Ramos (cell line): ENCODE measurements around the gene CLDND2.

Source experiments
- in situ Hi-C: fragments of 300-500 bp; cut with MboI; formaldehyde crosslinking; loops from one replicate; pipeline ENCODE4 v1.14.3; 2022; ENCODE audit warnings: low sequenced_read_pairs; ENCODE audit not compliant: unreplicated experiment

CLDND2 gene

GRCh38 chr19:51357952-51358351 is 10.9 kb downstream of the CLDND2 start:
- in situ Hi-C loops, result no loop called here

- in situ Hi-C loops, result no loop called here
Observed at GRCh38 chr19:51356159-51356801, 12.5 kb downstream of the CLDND2 start.

DNA sequence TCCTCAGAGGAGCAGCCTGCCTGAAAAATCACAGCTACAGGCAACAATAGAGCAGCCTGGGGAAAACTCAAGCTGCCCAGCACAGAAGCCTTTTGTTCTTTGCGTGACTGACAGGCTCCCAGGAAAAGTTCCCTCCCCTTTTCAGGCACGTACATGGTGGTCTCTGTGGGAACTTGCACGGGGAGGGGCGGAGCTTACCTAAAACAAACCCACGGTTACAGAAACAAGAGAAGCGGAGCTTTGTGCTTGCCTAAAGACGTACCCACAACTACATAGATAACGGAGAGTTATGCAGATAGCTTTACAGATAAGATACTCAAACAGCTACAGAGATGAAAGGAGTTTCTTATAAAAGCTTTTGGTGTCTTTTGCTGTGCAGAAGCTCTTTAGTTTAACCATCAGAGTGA is 14.1 kb downstream of the CLDND2 start:
- in situ Hi-C loops, result no loop called here

DNA sequence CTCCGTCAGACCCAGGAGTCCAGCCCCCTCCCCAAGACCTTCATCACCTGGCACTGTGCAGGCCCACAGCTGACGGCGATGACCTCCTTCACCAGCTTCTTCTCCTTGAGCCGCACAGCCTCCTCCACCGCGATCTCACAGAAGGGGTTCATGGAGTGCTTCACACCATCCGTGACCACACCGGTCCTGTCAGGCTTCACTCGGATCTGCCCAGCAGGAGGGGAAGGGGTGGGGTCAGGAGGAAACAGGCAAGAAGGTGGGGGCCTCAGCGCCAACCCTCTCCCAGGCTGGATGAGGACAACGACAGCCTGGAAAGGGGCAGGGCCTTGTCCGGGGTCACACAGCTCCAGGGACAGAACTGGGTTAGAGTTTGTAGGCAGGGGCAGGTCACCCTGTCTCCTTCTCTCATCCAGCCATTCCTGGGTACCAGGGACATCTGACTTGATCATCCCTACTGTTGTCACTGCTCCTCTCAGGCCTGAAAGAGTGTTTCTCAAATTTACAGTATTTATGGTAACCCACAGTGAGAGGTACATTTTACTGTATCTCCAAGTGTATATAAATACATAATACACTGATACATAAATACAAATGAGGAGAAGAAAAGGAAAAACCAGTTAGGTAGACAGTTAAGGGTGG is 14.6 kb downstream of the CLDND2 start:
- in situ Hi-C loops, result no loop called here

GRCh38 chr19:51352783-51353360 is 15.9 kb downstream of the CLDND2 start:
- in situ Hi-C loops, result no loop called here

DNA sequence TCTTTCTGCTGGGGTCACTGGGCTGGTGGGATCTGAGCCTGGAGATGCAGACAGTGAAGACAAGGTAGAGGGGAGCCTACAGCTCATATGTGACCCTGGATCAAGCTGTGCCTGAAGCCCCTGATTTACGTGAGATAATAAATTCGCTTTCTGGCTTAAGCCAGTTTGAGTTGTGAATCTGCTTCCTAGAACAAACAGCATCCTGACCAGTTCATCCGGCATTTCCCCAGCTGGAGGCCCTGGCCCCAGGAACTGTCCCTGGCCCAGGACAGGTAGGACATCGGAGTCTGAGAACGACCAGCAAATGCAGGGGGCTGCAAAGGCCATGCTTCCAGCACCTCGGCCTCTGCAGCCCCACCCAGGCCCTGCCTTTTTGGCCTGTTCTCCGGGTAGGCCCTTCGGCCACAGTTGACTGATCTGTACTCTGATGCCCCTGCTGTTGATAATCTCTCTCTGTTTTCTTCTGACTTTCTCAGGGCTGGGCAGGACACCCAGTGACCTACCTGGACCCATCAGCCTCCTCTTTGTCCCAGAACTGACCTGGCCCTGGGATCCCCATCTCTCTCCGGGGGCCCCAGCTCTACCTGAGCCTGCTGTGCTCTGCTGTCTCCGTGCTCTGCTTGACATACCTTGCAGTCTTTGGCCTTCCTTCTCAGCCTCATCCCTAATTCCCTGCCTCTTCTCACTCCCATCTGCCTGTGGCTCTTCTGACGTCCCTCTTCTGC is 17.4 kb downstream of the CLDND2 start:
- in situ Hi-C loops, result no loop called here

DNA sequence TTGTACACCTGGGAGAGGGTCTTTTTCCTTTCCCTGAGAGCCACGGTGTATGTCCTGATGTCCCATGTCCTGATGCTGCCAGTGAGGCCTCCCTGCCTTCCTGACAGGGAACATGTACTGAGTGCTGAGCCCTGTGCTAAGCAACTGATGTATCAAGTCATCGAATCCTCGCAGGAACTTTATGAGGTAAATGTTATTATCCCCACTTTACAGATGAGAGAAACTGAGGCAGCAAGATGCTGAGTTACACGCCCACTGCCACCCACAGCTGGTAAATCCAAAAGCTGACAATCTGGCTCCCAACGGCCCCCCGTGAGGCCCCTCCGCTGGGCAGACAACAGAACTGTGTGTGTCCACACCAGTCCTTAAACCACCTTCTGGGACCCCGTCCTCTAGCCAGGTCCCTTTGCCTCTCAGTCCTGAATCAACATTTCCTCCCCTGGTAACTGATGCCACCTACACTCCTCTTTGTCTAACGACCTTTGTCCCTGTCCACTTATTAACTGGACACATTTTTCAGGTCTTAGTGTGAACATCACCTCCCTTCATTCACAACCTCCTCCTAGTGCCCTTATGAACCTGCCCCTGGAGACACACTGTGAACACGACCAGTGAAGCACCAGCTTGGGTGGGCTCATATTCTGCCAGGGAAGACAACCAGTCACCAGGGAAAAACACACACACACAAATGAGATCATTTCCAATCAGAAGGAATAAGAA is 21.4 kb downstream of the CLDND2 start:
- in situ Hi-C loops, result no loop called here

DNA sequence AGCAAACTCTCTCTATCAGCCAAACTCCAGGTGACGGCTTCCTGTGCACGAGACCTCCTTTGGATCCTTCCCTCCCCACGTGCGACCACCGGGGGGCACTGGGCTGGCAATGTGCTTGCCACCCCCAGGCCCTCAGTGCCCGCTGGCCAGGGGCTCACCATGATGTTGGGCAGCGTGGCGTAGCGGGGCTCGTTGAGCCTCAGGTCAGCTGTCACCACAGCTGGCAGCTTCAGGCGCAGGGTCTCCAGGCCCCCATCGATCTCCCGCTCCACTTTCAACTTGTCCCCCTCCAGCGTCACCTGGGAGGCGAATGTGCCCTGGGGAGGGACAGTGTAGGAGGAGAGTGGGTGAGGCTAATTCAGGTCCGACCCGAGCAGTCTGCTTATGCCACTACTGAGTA is 22.1 kb downstream of the CLDND2 start:
- in situ Hi-C loops, result no loop called here

DNA sequence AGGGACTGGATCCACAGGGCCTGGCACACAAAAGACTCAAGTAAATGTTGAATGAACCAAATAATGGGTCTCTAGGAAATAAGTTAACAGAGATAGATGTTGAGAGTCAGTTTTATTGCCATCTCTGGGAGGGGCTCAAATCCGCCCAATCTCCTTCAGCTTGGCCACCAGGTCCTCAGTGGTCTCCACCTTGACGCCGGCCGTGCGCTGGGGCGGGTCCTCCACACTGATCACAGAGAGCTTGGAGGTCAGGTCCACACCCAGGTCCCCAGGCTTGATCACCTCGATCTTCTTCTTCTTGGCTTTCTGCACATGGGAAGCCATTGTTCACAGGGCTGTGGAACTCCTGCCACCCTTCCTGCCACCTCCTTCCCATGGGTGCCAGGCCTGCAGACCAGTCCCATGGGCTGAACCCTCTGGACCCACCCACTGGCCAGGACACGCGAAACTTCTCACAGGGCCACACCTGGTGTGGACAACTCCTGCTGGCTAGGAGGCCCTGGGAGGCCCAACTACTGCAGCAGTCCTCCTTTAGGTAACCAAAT is 23.7 kb downstream of the CLDND2 start:
- in situ Hi-C loops, result no loop called here

DNA sequence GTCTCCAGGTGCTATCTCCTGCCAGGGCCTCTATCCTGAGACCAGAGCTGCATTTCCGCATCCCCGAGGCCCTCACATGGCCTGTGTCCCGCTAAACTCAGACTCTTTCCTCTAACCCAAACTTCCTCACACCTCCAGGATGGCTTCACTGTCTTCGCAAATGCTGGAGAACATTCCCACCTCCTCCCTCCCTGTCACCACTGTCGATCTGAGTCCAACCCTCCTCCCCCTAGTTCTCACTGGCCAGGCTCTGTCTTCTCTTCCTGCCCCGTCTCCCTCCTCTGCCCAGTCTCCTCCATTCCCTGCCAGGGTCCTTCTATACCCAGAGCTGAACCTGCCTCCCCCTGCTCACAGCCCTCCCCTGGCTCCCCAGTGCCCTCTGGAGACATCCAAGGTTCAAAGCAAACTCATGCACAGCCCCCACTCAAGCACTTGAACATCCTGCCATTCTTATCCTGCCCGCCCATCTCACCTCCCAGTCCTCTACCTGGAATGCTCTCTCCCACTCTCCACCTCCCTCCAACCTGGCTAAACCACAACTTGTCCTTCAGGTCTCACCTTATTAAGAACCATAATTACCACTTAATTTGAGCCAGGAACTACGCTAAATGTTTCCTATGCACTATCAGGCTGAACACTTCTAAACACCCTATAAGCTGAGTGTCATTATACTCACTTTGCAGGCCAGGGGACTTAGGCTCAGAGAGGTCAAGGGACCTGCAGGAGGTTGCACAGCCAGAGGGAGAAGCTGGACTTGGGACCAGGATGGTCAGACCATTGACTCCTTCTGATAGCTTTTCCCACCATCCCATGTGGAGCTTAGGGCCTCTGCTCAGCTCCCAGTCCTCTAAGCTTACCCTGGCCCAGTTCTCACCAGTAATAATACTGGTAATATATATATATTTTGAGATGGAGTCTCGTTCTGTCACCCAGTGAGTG is 25.9 kb downstream of the CLDND2 start:
- in situ Hi-C loops, result no loop called here

- in situ Hi-C loops, result no loop called here
Observed at GRCh38 chr19:51341976-51342580, 26.7 kb downstream of the CLDND2 start, which contains the start of gene VSIG10L. TSS of gene VSIG10L (minus strand) at chr19:51342139. CDS start at chr19:51342124, 15 bp downstream.

DNA sequence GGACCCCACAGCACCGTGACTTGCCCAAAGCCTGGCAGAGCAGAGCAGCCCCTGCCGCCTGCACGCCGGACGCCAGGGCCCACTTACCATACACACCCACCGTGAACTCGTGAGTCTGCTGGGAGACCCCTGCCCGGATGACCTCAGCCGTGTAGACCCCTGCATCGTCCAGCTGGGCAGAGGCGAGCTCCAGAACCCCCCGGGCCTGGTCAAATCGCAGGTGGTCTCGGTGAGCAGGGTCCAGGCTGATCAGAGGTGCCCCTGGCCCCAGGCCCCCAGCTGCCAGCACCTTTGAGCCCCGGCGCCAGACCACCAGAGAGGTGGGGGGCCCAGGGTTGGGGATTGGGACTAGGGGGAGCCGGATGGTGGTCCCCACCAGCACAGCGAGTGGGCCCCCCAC is 27.7 kb downstream of the CLDND2 start:
- in situ Hi-C loops, result no loop called here

DNA sequence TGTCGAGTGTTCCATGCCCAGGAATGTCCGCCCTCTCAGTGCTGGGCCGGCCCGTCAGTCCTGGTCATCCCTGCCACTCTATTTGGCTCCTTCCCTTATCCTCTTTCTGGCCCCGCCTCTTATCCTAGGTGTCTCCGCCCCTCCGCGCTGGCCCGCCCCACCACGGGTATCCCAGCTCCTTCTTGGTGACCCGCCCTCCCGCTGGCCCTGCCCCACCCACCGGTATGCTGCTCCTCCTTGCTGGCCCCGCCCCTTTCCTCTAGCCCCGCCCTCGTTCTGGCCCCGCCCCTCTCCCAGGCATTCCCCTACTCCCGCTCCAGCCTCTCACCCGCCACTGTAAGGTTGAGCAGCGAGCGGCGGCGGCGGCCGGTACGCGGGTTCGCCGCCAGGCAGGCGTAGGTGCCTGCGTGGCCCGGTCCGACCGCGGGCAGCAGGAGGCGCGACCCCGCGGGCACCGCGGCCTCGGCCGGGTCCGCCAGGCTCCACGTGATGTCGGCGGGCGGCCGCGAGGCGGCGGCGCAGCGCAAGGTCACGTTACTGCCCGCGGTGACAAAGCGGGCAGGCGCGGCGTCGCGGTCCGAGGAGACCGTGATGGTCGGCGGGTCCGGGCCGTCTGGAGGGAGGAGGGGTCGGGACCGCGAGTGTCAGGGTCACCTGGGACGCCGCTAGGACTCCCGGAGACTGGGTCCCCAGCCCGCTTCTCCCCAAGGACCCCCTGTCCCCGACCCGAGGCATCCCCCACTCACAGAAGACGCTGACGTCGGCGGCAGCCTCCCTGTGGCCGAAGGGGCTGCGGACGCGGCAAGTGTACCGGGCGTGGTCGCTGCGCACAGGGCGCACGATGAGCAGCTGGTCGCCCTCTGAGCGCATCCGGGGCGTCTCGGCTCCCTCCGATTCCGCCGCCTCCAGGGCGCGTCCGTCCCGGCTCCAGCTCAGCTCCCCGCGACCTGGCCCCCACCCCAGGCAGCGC is 28.8 kb downstream of the CLDND2 start:
- in situ Hi-C loops, result loop anchor here (5.0 kb wide), 1 partner anchor 97 kb away; no protein-coding TSS in a partner anchor

DNA sequence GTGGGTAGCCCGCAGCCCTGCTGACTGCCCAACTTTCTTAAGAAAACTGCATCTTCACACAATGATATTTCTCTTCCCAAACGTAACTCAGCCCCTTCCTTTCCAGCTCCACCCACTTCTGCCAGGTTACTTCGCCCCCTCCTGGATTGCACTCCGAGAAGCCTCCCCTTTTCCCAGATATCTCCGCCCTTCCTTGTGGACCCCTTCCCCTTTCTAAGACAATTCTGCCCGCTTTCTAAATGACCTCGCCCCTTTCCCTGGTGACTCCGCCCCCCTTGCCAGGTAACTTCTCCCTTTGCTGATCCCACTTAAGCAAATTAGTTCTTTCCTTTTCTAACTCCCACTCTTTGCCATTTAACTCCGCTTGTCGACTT is 29.5 kb downstream of the CLDND2 start:
- in situ Hi-C loops, result loop anchor here (5.0 kb wide), 1 partner anchor 98 kb away; no protein-coding TSS in a partner anchor

DNA sequence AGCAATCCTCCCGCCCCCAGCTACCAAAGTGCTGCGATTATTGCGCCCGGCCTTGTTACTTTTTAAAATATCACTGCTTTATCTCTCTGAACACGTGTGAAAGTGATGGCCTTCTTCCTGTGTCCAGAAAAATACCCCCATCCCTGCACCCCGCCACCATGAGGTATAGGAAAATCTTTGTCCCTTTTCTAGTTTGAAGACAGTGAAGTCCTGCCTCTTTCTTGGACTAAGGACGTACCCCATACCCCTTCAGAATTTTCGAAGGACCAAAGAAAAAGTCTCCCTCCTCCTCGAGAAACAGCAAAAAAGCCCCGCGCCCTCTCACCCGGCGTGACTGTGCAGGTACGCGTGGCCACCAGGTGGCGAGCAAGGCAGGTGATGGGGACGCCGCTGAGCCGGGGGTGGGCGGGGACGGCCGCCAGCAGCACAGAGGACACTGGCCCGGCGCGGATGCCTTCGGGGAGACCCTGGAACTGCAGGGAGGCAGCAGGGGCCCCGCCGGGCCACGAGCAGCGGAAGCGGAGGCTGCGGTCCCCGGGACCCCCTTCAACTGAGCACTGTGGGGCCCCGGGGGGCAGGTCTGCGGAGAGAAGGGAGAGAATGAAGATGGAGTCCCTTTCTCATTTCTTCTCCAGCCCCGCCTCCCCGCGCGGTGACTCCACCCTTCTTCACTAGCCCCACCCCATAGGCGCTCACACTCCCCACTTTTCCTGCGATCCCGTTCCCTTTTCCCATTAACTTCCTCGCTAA is 30.1 kb downstream of the CLDND2 start:
- in situ Hi-C loops, result loop anchor here (5.0 kb wide), 1 partner anchor 99 kb away; no protein-coding TSS in a partner anchor

DNA sequence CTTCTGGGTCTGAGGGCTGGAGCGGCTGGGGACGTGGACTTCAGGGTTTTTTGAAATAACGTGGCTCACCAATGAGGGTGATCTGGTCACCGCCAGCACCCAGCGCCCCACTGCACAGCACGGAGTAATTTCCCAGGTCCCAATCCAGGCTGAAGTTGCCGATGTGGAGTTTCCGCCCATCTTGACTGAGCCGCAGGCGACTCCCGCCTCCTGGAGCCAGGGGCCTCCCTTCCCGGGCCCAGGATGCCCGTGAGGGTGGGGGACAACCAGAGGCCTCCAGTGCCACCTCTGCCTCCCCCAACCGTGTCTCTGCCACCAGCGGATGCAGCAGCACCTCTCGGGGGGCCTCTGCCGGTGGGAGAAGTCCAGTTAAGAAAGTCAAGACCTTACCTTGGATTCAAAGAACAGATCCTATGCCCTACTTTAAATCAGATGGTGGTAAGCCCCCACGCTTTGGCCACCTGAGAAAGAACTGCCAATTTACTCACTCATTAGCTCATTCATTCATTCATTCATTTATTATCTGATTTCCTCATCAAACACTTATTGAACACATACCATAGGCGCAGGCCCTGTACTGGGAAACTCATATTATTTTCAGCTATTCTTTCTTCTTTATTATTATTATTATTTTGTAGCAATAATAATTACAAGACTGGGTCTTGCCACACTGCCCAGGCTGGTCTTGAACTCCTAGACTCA is 30.8 kb downstream of the CLDND2 start:
- in situ Hi-C loops, result loop anchor here (5.0 kb wide), 1 partner anchor 99 kb away; no protein-coding TSS in a partner anchor
